Putamen (tissue), 1 donor: ENCODE measurements around the gene UNC93A.
"Not testable (repeated sequence)": the region's sequence is repeated elsewhere in the genome, so short reads cannot be mapped to it uniquely, and the experiment has no call there.

Experiments used
- DNase-seq: peaks from one replicate; pipeline ENCODE4 v3.0.0-alpha.2; 2016; ENCODE audit warnings: low spot score

UNC93A gene

DNA sequence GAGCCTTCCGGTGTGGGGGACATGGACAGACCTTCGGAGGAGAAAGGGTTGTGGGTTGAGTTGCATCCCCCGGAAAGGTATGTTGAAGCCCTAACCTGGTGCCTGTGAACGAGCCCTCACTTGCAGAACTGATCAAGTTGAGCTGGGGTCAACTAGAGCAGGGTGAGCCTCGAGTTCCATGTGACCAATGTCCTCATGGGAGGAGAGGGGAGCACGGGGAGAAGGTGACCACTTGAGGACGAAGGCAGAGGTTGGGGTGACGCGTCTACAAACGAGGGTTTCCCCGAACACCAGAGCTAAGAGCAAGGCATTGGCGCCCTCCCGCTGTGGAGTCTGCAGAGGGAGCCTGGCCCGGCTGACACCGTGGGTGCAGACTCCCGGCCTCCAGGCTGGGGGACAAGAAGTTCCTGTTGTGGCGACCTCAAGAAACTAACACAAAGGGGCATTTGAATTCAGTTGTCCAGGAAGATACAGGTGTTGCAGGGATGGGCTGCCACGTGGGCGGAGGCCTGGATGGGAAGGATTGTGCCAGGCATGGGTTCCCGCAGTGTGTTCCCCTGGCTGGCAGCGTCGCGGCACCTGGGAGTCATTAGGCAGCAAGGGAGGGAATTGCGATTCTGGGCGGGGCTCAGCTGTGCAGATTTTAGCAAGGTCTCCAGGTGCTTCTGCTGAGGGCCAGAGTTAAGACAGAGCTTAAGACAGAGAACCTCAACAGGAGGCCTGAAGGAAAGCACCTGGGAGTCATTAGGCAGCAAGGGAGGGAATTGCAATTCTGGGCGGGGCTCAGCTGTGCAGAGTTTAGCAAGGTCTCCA lies 20.4 kb upstream of the UNC93A start:
- no peak for DNase-seq

GRCh38 chr6:167272151-167272550 lies 19.0 kb upstream of the UNC93A start:
- DNase-seq, result no peak

GRCh38 chr6:167272696-167273379 lies 18.3 kb upstream of the UNC93A start:
- DNase-seq, result no peak

DNA sequence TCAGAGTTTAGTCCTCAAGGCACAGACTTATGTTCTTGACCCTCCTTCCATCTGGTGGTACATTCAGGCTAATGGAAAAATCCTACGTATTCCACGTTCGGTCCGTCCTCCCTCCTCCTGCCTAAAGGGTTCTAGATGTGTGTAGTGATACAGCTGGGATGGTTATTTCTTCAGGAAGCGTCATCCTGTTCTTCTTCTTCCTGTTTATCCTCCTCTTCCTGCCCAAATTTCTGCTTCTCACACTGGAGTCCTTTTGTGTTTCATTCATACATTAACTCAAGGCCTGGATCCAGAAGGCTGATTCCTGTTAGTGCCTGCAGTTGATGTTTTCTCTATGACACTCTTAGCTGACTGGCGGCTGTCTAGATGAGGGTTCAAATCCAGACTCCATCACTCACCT lies 16.8 kb upstream of the UNC93A start:
- DNase-seq, result no peak

DNA sequence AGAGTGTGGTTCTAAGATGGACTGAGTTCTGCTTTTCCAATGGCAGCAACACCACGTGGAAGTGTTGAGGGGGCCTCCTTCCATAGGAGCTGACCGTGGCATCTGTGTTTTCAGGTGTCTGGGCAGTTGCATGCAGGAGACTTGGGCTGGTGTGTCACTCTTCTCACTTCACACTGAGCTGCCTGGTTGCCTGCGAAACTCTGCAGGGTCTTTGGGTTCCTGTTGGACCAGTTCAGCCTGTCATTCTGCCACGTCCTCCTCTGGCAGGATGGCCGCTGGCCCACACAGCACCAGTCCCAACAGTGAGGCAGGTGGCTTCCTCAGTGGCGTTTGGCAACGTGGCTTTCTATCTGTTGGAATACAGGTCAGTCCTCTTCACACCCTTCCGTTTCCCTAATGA lies 16.1 kb upstream of the UNC93A start:
- no peak for DNase-seq

DNA sequence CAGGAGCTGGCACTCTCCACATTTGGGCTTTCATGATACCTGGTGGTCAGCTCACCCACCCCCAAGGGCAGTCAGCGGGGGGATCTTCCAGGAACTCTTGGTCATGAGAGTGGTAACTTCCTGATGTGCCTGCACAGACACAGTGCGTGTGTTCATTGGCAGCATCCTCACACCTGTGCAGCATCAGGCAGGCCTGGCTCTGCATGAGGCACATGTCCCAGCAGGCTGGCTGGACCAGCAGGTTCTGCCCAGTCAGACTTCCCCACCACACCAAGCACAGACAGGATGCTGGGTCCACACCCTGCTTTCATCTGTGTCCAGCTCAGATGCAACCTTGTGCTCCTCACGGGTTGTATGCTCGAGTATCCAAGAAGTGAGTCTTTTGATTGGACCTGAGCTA lies 15.7 kb upstream of the UNC93A start:
- DNase-seq, result no peak

GRCh38 chr6:167276772-167277533 lies 14.2 kb upstream of the UNC93A start:
- no peak for DNase-seq

- DNase-seq, result not testable (repeated sequence)
Observed at GRCh38 chr6:167278173-167278940, 12.8 kb upstream of the UNC93A start.

DNA sequence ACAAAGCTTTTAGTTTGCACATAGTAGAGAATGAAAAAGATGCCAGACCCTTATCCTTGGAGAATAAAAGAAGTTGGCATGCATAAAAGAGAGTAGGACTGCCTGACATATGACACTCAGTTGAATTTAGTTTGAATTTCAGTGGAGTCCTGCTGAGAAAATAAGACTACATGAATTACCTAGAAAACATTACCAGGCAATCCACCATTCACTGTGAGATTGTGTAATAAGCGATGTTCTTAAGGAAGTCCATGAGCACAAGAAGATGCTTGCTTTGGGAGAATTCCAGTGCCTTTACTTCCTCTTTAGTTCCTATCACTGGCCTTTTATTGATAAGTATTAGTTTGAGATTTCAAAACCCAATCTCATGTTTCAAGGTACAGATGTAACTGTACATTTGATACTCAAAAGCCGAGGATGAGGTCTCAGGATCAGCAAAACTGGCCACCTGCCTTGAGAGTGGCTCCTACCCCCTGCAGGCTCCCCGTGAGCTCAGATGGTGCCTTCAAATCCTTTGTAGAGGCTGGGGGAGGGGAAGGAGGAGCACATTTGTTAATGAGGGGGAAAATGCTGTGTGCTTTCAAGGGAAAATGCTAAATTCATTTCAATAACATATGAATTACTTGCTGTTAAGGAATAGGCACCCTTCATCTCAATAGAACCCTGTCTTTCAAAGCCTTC lies 11.2 kb upstream of the UNC93A start:
- DNase-seq, result no peak

DNA sequence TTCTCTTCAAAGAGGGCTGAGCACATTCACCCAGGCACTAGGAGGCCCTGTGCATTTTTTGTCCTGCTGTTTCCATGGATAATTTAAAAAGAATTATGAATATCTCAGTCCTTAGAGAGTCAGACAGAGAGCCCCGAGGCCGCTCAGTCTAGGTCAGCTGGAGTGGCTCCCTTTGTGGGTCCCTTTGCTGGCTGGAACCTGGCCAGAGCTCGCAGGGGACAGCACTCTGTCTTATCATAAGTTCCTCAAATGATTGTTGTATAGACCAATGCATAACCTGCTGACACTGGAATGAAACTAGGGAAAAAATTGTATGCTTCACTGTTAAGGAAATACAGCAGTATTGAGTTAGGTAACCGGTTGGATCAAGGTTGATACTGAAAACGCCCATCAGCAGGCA lies 10.6 kb upstream of the UNC93A start:
- not testable (repeated sequence) for DNase-seq

DNA sequence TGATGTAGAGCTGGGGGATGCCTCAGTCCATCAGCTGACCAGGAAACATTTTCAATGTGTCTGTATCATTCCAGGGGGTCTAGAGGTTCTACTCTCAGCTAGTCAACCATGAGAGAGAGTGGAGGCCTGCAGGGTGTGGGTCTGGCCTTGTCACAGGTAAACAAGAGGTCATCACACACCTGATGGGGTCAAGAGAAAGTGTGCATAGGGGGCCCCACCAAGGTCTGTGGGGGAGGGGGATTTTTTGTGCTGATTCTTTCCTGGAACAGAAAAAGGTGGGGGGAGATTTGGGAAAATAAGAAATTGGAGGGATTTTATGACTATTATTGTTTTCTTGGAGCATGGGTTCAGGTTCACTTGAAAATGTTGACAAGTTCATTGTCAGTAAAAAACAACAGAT lies 8.9 kb upstream of the UNC93A start:
- no peak for DNase-seq

- DNase-seq, result not testable (repeated sequence)
Observed at GRCh38 chr6:167284565-167284964, 6.5 kb upstream of the UNC93A start.

GRCh38 chr6:167285077-167285770 lies 5.9 kb upstream of the UNC93A start:
- DNase-seq, result no peak

- no peak for DNase-seq
Observed at GRCh38 chr6:167287513-167288048, 3.5 kb upstream of the UNC93A start.

DNA sequence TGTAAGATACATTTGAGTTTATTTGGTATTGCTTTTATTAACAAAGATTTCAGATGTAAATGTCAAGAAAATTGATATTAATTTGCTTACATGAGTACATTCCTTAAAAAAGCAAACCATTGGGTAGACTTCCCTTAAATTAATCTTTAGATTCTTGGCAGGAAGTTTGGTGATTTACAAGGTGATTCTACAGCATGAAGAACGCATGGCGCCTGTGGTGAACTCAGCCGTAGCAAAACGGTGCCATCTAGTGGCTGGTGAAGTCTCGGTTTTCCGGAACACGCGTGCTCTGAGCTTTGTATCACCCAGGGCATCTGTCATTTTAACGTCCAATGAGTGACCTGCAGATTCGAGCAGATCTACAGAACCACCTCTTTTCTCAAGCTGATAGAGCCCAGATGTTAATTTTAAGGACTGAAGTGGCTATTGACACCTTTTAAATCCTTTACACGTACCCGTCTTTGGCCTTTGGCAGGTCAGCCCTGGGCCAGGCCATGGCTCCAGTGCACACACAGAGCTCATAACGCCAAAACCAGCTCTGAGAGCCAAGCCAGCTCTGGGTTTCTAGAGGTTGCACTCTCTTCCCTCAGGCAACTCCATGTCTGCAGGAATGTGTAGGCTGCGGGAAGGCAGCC lies 2.4 kb upstream of the UNC93A start:
- DNase-seq, result not testable (repeated sequence)

DNA sequence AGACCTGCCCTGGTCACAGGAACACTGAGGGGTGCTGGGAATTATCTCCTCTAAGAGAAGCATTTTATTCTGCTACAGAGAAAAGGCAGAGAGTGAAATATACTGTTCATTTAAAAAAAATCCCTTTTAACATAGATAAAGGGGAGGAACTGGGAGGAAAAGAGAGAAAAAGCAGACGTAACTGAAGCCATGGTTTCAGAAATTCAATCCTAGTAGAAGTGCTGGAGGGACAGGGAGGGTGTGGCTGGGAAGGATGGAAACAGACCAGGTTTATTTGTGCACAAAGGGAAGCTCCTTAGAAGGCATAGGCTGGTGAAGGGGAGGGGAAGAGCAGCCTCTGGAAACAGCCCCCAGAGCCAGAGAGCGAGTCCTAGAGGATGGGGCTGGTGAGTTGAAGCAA lies 1.8 kb upstream of the UNC93A start:
- DNase-seq, result not testable (repeated sequence)

- DNase-seq, result no peak
Observed at GRCh38 chr6:167291623-167292300, 647 bp downstream of the UNC93A start.

GRCh38 chr6:167292301-167293087 lies 1.4 kb downstream of the UNC93A start:
- no peak for DNase-seq
